Ovary (tissue), 10 donors: ENCODE results near the gene GRIA2. TPM values are rescaled to one million over a fixed set of nuclear protein-coding genes. Genes with fewer than 3 reads are reported as not detected.
A peak's percentile ranks its signal among the peaks of the same experiment; 100 is the strongest.
"Not testable (repeated sequence)": the region's sequence is repeated elsewhere in the genome, so short reads cannot be mapped to it uniquely, and the experiment has no call there.

Experiments used
- DNase-seq, 5 donors: peaks; one replicate each; pipeline ENCODE4 v3.0.0-alpha.2; 2019 to 2020
- H3K27ac ChIP-seq, 2 donors: fragments of 200-600 bp; one replicate each; pipeline versions ENCODE4 v1.5.1 to v1.8.0; 2019 to 2022
- H3K27me3 ChIP-seq: fragments of 200-600 bp; one replicate; pipeline ENCODE4 v1.8.0; 2022
- H3K36me3 ChIP-seq: fragments of 200-600 bp; sonication (generic); one replicate; pipeline ENCODE4 v1.5.1; 2019
- H3K4me1 ChIP-seq: one replicate; pipeline ENCODE4 v1.8.1; 2013; ENCODE audit warnings: mild to moderate bottlenecking, moderate library complexity; ENCODE audit not compliant: insufficient read depth
- H3K4me3 ChIP-seq: fragments of 200-600 bp; sonication (generic); one replicate; pipeline ENCODE4 v1.5.1; 2017
- H3K9me3 ChIP-seq, 2 donors: fragments of 200-600 bp in 1 of 2; sonication (generic) in 1 of 2; one replicate each; pipeline versions ENCODE4 v1.5.1 to v1.8.1; 2013 to 2019; ENCODE audit warnings: mild to moderate bottlenecking in 1 of 2, moderate library complexity in 1 of 2
- CTCF ChIP-seq, 3 donors: fragments of 450-650 bp in 2 of 3; fragments of 200-600 bp in 1 of 3; IDR thresholded peaks; one replicate each; pipeline versions ENCODE4 v1.5.1 to v1.8.0; 2016 to 2022; ENCODE audit warnings: antibody characterized with exemption in 3 of 3, mild to moderate bottlenecking in 1 of 3
- EP300 ChIP-seq: sonication (generic); formaldehyde crosslinking; IDR thresholded peaks from one replicate; pipeline ENCODE4 v1.6.1; 2017; ENCODE audit warnings: antibody characterized with exemption
- POLR2A ChIP-seq: fragments of 450-650 bp; IDR thresholded peaks from one replicate; pipeline ENCODE4 v1.6.1; 2017; ENCODE audit warnings: antibody characterized with exemption, mild to moderate bottlenecking, moderate library complexity
- WGBS, 3 donors: extraction: QIAGEN DNeasy Blood & Tissue Kit in 1 of 3; methylation state at CpG; one replicate each; pipeline versions ENCODE4 v1.1.5 to v1.1.7; 2013 to 2017; 5-methylcytosine and 5-hydroxymethylcytosine counted together
- intact Hi-C, 4 donors: fragments of 100-400 bp; cut with DNase I; formaldehyde crosslinking; loops; one replicate each; pipeline versions ENCODE4 v1.11.0 to v1.15.1; 2022 to 2023
- long read RNA-seq, 3 donors: library from polyadenylated mRNA in 2 of 3; unstranded in 2 of 3; transcript quantifications; one replicate each; pipeline ENCODE4 v2.0.0 and lab custom pipeline, GENCODE V29; 2021 to 2026
- polyA plus RNA-seq, 2 donors: library from polyadenylated mRNA; stranded (reverse); fragments of 200-250 nt in 1 of 2; fragments of 350-450 nt in 1 of 2; fragmentation: Illumina TruSeq in 1 of 2; extraction: RNeasy Lipid Tissue Mini Kit (QIAGEN cat#74804) in 1 of 2; gene quantifications; one replicate each; pipeline ENCODE4 v1.2.3, GENCODE V29; 2013 to 2014
- total RNA-seq, 7 donors: library from RNA; depleted of rRNA in 2 of 7; stranded (reverse); fragments of >200 nt in 2 of 7; fragmentation: NEBNext Ultra II Directional in 3 of 7; extraction: Animal tissue kit (Norgen Biotek cat#: 25700) in 3 of 7; gene quantifications; one replicate each; pipeline versions ENCODE4 v1.1.0 to v1.2.4, GENCODE V29; 2016 to 2023
- donor health status: DM: no; HTN: no; CAD: no; lungs with moderate emphysema.
- donor health status: DM: no; HTN: no; CAD: no.
- donor health status: Bipolar disorder and iron deficiency.
- donor health status: DM: yes; HTN: yes; CAD: no.
- donor health status: DM: no; HTN: no; CAD: no.
- donor health status: DM: yes; HTN: yes; CAD: no.

Gene GRIA2
- total RNA-seq = 1 to 10 TPM in 2 of 7 donors, under 1 TPM in 3, not detected in 2; 0.08 to 4.8 (median 1.00) TPM
- 1 to 10 TPM in 1 of 2 donors, under 1 TPM in 1; 0.04 to 3.6 TPM for polyA plus RNA-seq
- long read RNA-seq, donor 1, partial matches to known transcripts = 0 of 1 reads
- long read RNA-seq, donor 1, other reads (novel, unspliced or antisense) = 1 of 1 reads
- long read RNA-seq, donor 2 = 0 reads
- long read RNA-seq, donor 3, full-length matches to known transcripts = 1 of 1 reads
- long read RNA-seq, donor 3, partial matches to known transcripts = 0 of 1 reads
- long read RNA-seq, donor 3, other reads (novel, unspliced or antisense) = 0 of 1 reads

DNA sequence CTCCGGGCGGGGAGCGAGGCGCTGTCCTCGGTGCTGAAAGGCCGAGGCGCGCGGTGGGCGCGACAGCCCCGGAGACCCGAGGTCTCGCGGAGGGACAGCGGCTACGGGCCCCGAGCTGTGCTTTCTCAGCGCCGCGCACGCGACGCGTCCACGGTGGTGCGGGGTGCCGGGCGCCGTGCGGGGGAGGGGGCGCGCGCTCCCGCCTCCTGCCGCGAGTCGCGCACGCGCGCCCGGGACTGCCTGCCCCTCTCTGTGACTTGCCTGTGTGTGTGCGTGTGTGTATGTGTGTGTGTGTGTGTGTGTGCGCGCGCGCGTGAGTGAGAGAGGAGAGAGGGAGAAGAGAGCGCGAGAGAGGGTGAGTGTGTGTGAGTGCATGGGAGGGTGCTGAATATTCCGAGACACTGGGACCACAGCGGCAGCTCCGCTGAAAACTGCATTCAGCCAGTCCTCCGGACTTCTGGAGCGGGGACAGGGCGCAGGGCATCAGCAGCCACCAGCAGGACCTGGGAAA lies at the start of gene GRIA2:
Gene GRIA2, plus strand, starts transcription at position 358 of the 511 bp plus-strand sequence. CDS start 315 bp downstream, outside the sequence.
- Histone ChIP-seq H3K27ac (no peak within 1 kb of the TSS), H3K4me3 (peak within 1 kb of the TSS; percentile 38), H3K4me1 (peaks cover 1% of the 10 kb centered on the region), H3K9me3 (peaks cover 0 to 7% of the 10 kb centered on the region in 2 donors), H3K27me3 (no peaks in the 10 kb centered on the region), H3K36me3 (no peaks in the 10 kb centered on the region)
- intact Hi-C loops = loop anchor here in 1 of 4 donors (10.0 kb wide), 1 partner anchor 754 kb away; no protein-coding TSS in a partner anchor
- TF ChIP-seq CTCF (IDR thresholded peaks at IDR 0.05) (no peak), POLR2A (no peak), EP300 (no peak)
- peak in 3 of 5 donors; percentile 17 to 67 (median 53) for DNase-seq
- 1 to 6% (median 2%) methylated on average over 53 to 57 of the region's 57 CpGs for WGBS, 3 donors

DNA sequence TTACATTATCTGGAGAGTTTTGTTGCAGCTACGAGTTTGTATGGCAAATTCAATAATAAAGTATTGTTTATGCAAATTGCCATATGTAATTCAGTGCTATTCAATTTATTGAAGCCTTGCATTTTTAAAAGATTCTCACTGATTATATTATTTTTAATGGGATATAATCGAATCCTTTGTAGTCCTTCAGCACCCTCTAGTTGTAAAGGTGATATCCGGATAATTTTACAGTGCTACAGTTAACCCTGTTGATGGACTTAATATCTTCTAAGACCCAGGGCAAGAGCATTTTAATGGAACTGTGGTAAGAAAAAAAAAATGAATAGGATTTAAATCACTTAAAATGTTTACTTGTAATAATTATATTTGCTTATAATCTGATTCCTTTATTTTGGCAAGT lies 48.5 kb upstream of the GRIA2 start:
- Histone ChIP-seq H3K9me3 (no peaks in the 10 kb centered on the region), H3K4me1 (no peaks in the 10 kb centered on the region), H3K36me3 (no peaks in the 10 kb centered on the region), H3K27me3 (no peaks in the 10 kb centered on the region), H3K4me3 (no peak overlapping the region), H3K27ac (no peak overlapping the region)
- TF ChIP-seq EP300 = no peak
- no peak for DNase-seq
- intact Hi-C loops = no loop called here
- WGBS, 3 donors = 8 to 22% (median 13%) methylated on average over 3 of the region's 3 CpGs

GRCh38 chr4:157180268-157180667 lies 40.3 kb upstream of the GRIA2 start:
- intact Hi-C loops, H3K27ac ChIP-seq, H3K27me3 ChIP-seq, H3K9me3 ChIP-seq, H3K4me3 ChIP-seq, H3K36me3 ChIP-seq, H3K4me1 ChIP-seq, DNase-seq: not testable (repeated sequence)
- WGBS, 3 donors = 84 to 90% (median 90%) methylated on average over 14 of the region's 14 CpGs

DNA sequence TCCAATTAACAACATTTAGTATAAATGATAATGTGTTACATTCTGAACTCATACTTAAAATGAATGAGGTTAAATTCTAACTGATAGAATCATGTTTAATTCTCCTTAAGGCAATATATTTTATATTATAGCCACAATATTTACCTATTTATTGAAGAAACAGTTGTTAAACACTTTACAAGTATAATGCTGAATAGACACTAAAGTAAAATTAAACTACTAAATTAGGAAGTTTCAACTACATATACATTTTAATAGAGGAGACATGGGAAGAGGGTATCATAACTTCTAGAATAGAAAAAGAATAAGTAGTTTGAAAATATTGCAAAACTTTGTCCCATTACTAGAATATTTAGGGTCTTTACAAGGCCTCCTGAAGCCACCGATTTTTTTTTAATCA lies 36.2 kb upstream of the GRIA2 start:
- no peak for TF ChIP-seq CTCF (IDR thresholded peaks at IDR 0.05)
- TF ChIP-seq EP300 = no peak
- no peak for TF ChIP-seq POLR2A
- H3K27ac ChIP-seq = no peak overlapping the region
- DNase-seq = no peak
- intact Hi-C loops = no loop called here
- H3K36me3 ChIP-seq = no peaks in the 10 kb centered on the region
- no peaks in the 10 kb centered on the region for H3K4me1 ChIP-seq
- H3K9me3 ChIP-seq = no peaks in the 10 kb centered on the region
- WGBS, 3 donors = 76 to 84% (median 82%) methylated on average over 1 of the region's 1 CpG
- no peaks in the 10 kb centered on the region for H3K27me3 ChIP-seq
- H3K4me3 ChIP-seq = no peak overlapping the region

- no peak for DNase-seq
- no peak overlapping the region for H3K4me3 ChIP-seq
- H3K36me3 ChIP-seq = no peaks in the 10 kb centered on the region
- intact Hi-C loops = no loop called here
- no peak for TF ChIP-seq POLR2A
- no peak for TF ChIP-seq EP300
- TF ChIP-seq CTCF (IDR thresholded peaks at IDR 0.05) = no peak
- no peak overlapping the region for H3K27ac ChIP-seq
- H3K27me3 ChIP-seq = no peaks in the 10 kb centered on the region
- H3K4me1 ChIP-seq = no peaks in the 10 kb centered on the region
- no peaks in the 10 kb centered on the region for H3K9me3 ChIP-seq
Observed at GRCh38 chr4:157185363-157185762, 35.2 kb upstream of the GRIA2 start.
